Colonic mucosa (tissue), 4 donors: ENCODE results near the gene ABLIM2. TPM values are rescaled to one million over a fixed set of nuclear protein-coding genes. Genes with fewer than 3 reads are reported as not detected.

Experiments
- DNase-seq: peaks from one replicate; pipeline ENCODE4 v3.0.0-alpha.2; 2020
- H3K27ac ChIP-seq: fragments of 200-600 bp; one replicate; pipeline ENCODE4 v1.8.0; 2021
- H3K27me3 ChIP-seq: fragments of 200-600 bp; one replicate; pipeline ENCODE4 v1.8.0; 2021
- H3K36me3 ChIP-seq: fragments of 200-600 bp; one replicate; pipeline ENCODE4 v1.8.0; 2021
- H3K4me1 ChIP-seq: fragments of 200-600 bp; one replicate; pipeline ENCODE4 v1.8.0; 2021; ENCODE audit warnings: mild to moderate bottlenecking
- H3K4me3 ChIP-seq: fragments of 200-600 bp; one replicate; pipeline ENCODE4 v1.8.0; 2021
- H3K9ac ChIP-seq, 2 donors: one replicate each; pipeline ENCODE4 v1.7.0; 2013; ENCODE audit warnings: control low read depth in 2 of 2, low read depth in 2 of 2, low read length in 2 of 2
- H3K9me3 ChIP-seq: fragments of 200-600 bp; one replicate; pipeline ENCODE4 v1.8.0; 2021
- intact Hi-C: fragments of 100-400 bp; cut with DNase I; formaldehyde crosslinking; loops from one replicate; pipeline ENCODE4 v1.14.1; 2022
- total RNA-seq, 2 donors: library from RNA; stranded (reverse); fragmentation: NEBNext Ultra II Directional in 1 of 2; extraction: Animal tissue kit (Norgen Biotek cat#: 25700) in 1 of 2; gene quantifications; one replicate each; pipeline ENCODE4 v1.2.1, GENCODE V29; 2021
- TF ChIP-seq, protein P1 (sequence below): fragments of 200-600 bp; IDR thresholded peaks from one replicate; pipeline ENCODE4 v1.8.0; 2022; ENCODE audit warnings: antibody characterized with exemption, mild to moderate bottlenecking
- donor health status: healthy.
- donor health status: DM: no; HTN: no; CAD: no.
- donor health status: DM: no; HTN: no; CAD: no.

ABLIM2 gene
- total RNA-seq, 2 donors from 2014 or later, result 11.1 to 11.5 TPM

DNA sequence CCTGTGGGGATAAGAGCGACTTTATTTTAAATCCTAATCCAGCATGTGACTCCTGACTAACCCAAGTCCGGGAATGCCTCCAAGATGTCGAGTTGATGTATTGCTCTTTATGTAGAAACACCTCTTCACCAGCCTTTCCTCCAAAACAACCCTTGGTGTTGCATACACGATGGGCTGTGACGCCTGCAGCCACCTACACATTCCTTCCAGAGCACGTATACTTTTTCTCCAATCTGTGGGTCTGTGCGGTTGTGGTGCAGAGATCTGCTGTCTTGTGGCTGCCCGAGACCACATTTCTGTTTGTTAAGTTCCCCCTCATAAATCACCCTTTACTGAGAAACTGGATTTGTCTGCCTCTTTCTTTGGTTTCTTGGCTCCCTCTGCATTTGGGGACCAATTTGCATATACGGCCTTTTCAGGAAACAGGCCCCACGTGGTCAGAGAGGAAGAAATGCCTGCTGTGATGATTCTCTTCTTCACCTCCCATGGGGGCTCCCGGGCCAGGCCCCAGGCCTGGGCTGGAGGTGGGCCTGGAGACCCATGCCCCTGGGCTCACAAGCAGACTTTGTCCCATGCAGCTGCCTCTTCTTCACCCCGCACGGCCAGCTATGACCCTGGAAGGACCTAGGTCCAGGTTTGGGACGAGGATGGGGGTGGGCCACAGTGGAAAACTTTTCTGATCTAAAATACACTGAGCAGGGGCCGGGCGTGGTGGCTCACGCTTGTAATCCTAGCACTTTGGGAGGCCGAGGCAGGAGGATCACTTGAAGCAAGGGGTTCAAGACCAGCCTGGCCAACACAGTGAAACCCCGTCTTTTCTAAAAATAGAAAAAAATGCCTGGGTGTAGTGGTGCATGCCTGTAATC lies 197.6 kb downstream of the ABLIM2 start:
- H3K27me3 ChIP-seq, result no peaks in the 10 kb centered on the region
- no peak for DNase-seq
- H3K27ac ChIP-seq, result peak overlapping the region; percentile 22
- H3K4me3 ChIP-seq, result no peak overlapping the region
- H3K4me1 ChIP-seq, result peaks cover 4% of the 10 kb centered on the region
- H3K36me3 ChIP-seq, result no peaks in the 10 kb centered on the region
- H3K9me3 ChIP-seq, result no peaks in the 10 kb centered on the region
- no peak overlapping the region for H3K9ac ChIP-seq
- TF ChIP-seq, protein P1, sequence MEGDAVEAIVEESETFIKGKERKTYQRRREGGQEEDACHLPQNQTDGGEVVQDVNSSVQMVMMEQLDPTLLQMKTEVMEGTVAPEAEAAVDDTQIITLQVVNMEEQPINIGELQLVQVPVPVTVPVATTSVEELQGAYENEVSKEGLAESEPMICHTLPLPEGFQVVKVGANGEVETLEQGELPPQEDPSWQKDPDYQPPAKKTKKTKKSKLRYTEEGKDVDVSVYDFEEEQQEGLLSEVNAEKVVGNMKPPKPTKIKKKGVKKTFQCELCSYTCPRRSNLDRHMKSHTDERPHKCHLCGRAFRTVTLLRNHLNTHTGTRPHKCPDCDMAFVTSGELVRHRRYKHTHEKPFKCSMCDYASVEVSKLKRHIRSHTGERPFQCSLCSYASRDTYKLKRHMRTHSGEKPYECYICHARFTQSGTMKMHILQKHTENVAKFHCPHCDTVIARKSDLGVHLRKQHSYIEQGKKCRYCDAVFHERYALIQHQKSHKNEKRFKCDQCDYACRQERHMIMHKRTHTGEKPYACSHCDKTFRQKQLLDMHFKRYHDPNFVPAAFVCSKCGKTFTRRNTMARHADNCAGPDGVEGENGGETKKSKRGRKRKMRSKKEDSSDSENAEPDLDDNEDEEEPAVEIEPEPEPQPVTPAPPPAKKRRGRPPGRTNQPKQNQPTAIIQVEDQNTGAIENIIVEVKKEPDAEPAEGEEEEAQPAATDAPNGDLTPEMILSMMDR, result no peak
- intact Hi-C loops, result no loop called here

DNA sequence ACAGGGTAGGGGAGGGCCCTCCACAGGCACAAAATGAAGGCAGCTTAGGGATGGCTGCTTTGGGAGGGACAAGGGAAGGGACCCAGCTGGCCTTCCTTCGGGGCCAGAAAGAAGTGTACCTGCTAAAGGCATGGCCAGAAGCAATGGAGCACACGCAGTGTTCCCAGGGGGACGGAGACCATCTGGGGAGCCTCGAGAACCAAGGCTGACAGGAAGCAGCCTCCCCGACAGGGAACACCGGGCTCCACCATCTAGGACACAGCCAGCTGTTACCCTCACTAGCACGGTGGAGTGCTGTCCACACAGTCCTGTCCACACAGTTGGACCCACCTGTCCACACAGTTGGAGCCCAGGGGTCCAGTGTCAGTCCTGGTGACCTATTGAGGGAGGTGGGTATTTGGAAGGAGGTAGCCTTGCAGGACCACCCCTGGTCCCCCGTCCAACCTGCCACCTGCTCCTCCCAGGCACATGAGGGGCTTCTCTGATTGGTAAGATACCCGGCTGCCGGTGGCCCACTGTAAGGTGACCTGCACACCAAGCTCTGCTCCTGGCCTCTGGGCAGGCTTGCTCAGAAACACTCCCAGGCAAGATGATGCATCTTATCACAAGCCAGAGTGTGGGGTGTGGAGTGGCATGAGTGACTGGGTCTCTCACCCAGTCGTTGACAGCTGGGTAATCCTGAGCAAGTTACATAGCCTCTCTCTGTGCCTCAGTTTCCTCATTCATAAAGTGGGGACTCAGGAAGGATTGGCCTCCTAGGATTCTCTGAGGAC lies 198.4 kb downstream of the ABLIM2 start:
- H3K27ac ChIP-seq, result peak overlapping the region; percentile 22
- no peak overlapping the region for H3K9ac ChIP-seq
- TF ChIP-seq, protein P1, result no peak
- intact Hi-C loops, result no loop called here
- H3K4me3 ChIP-seq, result no peak overlapping the region
- peaks cover 4% of the 10 kb centered on the region for H3K4me1 ChIP-seq
- no peak for DNase-seq
- no peaks in the 10 kb centered on the region for H3K36me3 ChIP-seq
- H3K27me3 ChIP-seq, result no peaks in the 10 kb centered on the region
- H3K9me3 ChIP-seq, result no peaks in the 10 kb centered on the region

GRCh38 chr4:7959078-7959477 lies 199.5 kb downstream of the ABLIM2 start:
- TF ChIP-seq, protein P1, result no peak
- H3K27ac ChIP-seq, result no peak overlapping the region
- H3K4me3 ChIP-seq, result no peak overlapping the region
- no peak overlapping the region for H3K9ac ChIP-seq
- intact Hi-C loops, result no loop called here
- no peaks in the 10 kb centered on the region for H3K9me3 ChIP-seq
- H3K36me3 ChIP-seq, result no peaks in the 10 kb centered on the region
- H3K27me3 ChIP-seq, result no peaks in the 10 kb centered on the region
- no peak for DNase-seq
- H3K4me1 ChIP-seq, result peaks cover 4% of the 10 kb centered on the region

- peak overlapping the region in 1 of 2 donors; percentile 31 for H3K9ac ChIP-seq
- no peaks in the 10 kb centered on the region for H3K9me3 ChIP-seq
- no peak overlapping the region for H3K4me3 ChIP-seq
- DNase-seq, result no peak
- intact Hi-C loops, result no loop called here
- no peaks in the 10 kb centered on the region for H3K27me3 ChIP-seq
- peaks cover 4% of the 10 kb centered on the region for H3K4me1 ChIP-seq
- H3K36me3 ChIP-seq, result no peaks in the 10 kb centered on the region
- TF ChIP-seq, protein P1, result no peak
- H3K27ac ChIP-seq, result peak overlapping the region; percentile 34
Measured at GRCh38 chr4:7956934-7957656, 201.5 kb downstream of the ABLIM2 start.

GRCh38 chr4:7956270-7956808 lies 202.3 kb downstream of the ABLIM2 start:
- TF ChIP-seq, protein P1, result no peak
- H3K36me3 ChIP-seq, result no peaks in the 10 kb centered on the region
- peak overlapping the region in 1 of 2 donors; percentile 16 for H3K9ac ChIP-seq
- peaks cover 4% of the 10 kb centered on the region for H3K4me1 ChIP-seq
- no peaks in the 10 kb centered on the region for H3K9me3 ChIP-seq
- no peak for DNase-seq
- peak overlapping the region; percentile 34 for H3K27ac ChIP-seq
- no peak overlapping the region for H3K4me3 ChIP-seq
- intact Hi-C loops, result no loop called here
- H3K27me3 ChIP-seq, result no peaks in the 10 kb centered on the region
